ENCODE results near the gene PTPRZ1. TPM values are rescaled to one million over a fixed set of nuclear protein-coding genes. Genes with fewer than 3 reads are reported as not detected.

The PTPRZ1 gene
- polyA plus RNA-seq, 1 of the 3 experiments (the other 2 are of a cell fraction) = not detected

GRCh38 chr7:121954803-121955202 lies 81.8 kb downstream of the PTPRZ1 start:
- no peak overlapping the region for H3K4me2 ChIP-seq
- CTCF ChIA-PET = interaction anchor here (1.8 to 3.4 kb wide), 2 partner anchors 10 to 40 kb away, joined by 6 to 13 read pairs; no protein-coding TSS in a partner anchor
- POLR2A ChIA-PET = no interaction called here
- no peaks in the 10 kb centered on the region for H3K79me2 ChIP-seq (ENCODE audit: insufficient read depth)
- H3K9ac ChIP-seq = no peak overlapping the region
- no peak overlapping the region for H2AFZ ChIP-seq (ENCODE audit: low read depth)
- no peaks in the 10 kb centered on the region for H4K20me1 ChIP-seq (ENCODE audit: insufficient read depth)
- TF ChIP-seq MAX (IDR thresholded peaks at IDR 0.05; ENCODE audit: low read depth) = no peak
- TF ChIP-seq TAF1 (IDR thresholded peaks at IDR 0.05; ENCODE audit: borderline replicate concordance, low read depth, low read length) = no peak
- no peak for TF ChIP-seq MXI1 (IDR thresholded peaks at IDR 0.05; ENCODE audit: low read depth, low read length)
- TF ChIP-seq ELF1 (IDR thresholded peaks at IDR 0.05) = no peak
- no peak for TF ChIP-seq EP300 (IDR thresholded peaks at IDR 0.05; ENCODE audit: borderline replicate concordance in 1 of 2, low read depth in 1 of 2, low read length in 1 of 2)
- no peak for TF ChIP-seq MEF2A (IDR thresholded peaks at IDR 0.05; ENCODE audit: borderline replicate concordance, low read depth)
- no peak for TF ChIP-seq USF1 (IDR thresholded peaks at IDR 0.05; ENCODE audit: borderline replicate concordance, low read depth)
- TF ChIP-seq RAD21 (IDR thresholded peaks at IDR 0.05; ENCODE audit: low read length) = no peak
- TF ChIP-seq EZH2phosphoT487 (IDR thresholded peaks at IDR 0.05; ENCODE audit: borderline replicate concordance, low read depth) = no peak
- TF ChIP-seq REST (IDR thresholded peaks at IDR 0.05; ENCODE audit: low read depth, low read length) = no peak
- TF ChIP-seq RXRA (IDR thresholded peaks at IDR 0.05; ENCODE audit: borderline replicate concordance, low read depth) = no peak
- H3K4me1 ChIP-seq (ENCODE audit: control insufficient read depth in 1 of 2, insufficient read depth in 2 of 2, low read depth in 1 of 2, low read length in 1 of 2) = no peaks in the 10 kb centered on the region
- H3K27me3 ChIP-seq (ENCODE audit: insufficient read depth) = peaks cover 17% of the 10 kb centered on the region
- H3F3A ChIP-seq (replicated peaks; ENCODE audit: insufficient read depth) = no peaks in the 10 kb centered on the region
- H3K9me2 ChIP-seq = no peaks in the 10 kb centered on the region
- H3K36me3 ChIP-seq (replicated peaks in 1 of 2; ENCODE audit: control insufficient read depth in 1 of 2, insufficient read depth in 2 of 2, low read length in 1 of 2) = no peaks in the 10 kb centered on the region
- no peak overlapping the region for H3K4me3 ChIP-seq (ENCODE audit: low read depth in 2 of 2, low read length in 1 of 2)
- no peak overlapping the region for H3K27ac ChIP-seq (ENCODE audit: low read depth in 2 of 2, low read length in 1 of 2)
- no peaks in the 10 kb centered on the region for H3K9me3 ChIP-seq
- no peak for DNase-seq
- WGBS (ENCODE audit: low lambda C conversion rate) = 5% methylated on average over 1 of the region's 1 CpG

GRCh38 chr7:121957626-121958025 lies 84.7 kb downstream of the PTPRZ1 start:
- DNase-seq = no peak
- H3K4me3 ChIP-seq (ENCODE audit: low read depth in 2 of 2, low read length in 1 of 2) = no peak overlapping the region
- no peak overlapping the region for H3K9ac ChIP-seq
- peaks cover 3% of the 10 kb centered on the region for H3F3A ChIP-seq (replicated peaks; ENCODE audit: insufficient read depth)
- CTCF ChIA-PET = interaction anchor here (3.4 kb wide), 1 partner anchor 12 kb away, joined by 13 read pairs; no protein-coding TSS in a partner anchor
- no peaks in the 10 kb centered on the region for H3K79me2 ChIP-seq (ENCODE audit: insufficient read depth)
- no peaks in the 10 kb centered on the region for H3K9me2 ChIP-seq
- peak overlapping the region; percentile 50; the same call in 1 of the 2 replicates for H2AFZ ChIP-seq (ENCODE audit: low read depth)
- 0% methylated on average over 1 of the region's 1 CpG for WGBS (ENCODE audit: low lambda C conversion rate)
- no peaks in the 10 kb centered on the region; a peak in 1 of 4 replicates for H3K4me1 ChIP-seq (ENCODE audit: control insufficient read depth in 1 of 2, insufficient read depth in 2 of 2, low read depth in 1 of 2, low read length in 1 of 2)
- no peaks in the 10 kb centered on the region for H4K20me1 ChIP-seq (ENCODE audit: insufficient read depth)
- POLR2A ChIA-PET = no interaction called here
- peaks cover 11% of the 10 kb centered on the region for H3K27me3 ChIP-seq (ENCODE audit: insufficient read depth)
- H3K9me3 ChIP-seq = no peaks in the 10 kb centered on the region
- H3K27ac ChIP-seq (ENCODE audit: low read depth in 2 of 2, low read length in 1 of 2) = no peak overlapping the region
- peak overlapping the region; percentile 18; the same call in 1 of the 2 replicates for H3K4me2 ChIP-seq
- H3K36me3 ChIP-seq (replicated peaks in 1 of 2; ENCODE audit: control insufficient read depth in 1 of 2, insufficient read depth in 2 of 2, low read length in 1 of 2) = no peaks in the 10 kb centered on the region
- TF ChIP-seq PBX3 (IDR thresholded peaks at IDR 0.05) = no peak
- TF ChIP-seq CTCF (IDR thresholded peaks at IDR 0.05) = no peak
- TF ChIP-seq TCF12 (IDR thresholded peaks at IDR 0.05) = no peak
- no peak for TF ChIP-seq RCOR1 (IDR thresholded peaks at IDR 0.05; ENCODE audit: low read length)
- TF ChIP-seq NRF1 (IDR thresholded peaks at IDR 0.05; ENCODE audit: low read depth, low read length) = no peak
- TF ChIP-seq SIN3A (IDR thresholded peaks at IDR 0.05; ENCODE audit: borderline replicate concordance, low read depth, low read length) = no peak
- TF ChIP-seq IRF3 (IDR thresholded peaks at IDR 0.05; ENCODE audit: low read depth, low read length) = no peak
- no peak for TF ChIP-seq NFIC (IDR thresholded peaks at IDR 0.05; ENCODE audit: borderline replicate concordance)
- TF ChIP-seq EZH2phosphoT487 (IDR thresholded peaks at IDR 0.05; ENCODE audit: borderline replicate concordance, low read depth) = no peak
- no peak for TF ChIP-seq JUND (IDR thresholded peaks at IDR 0.05)
